GM12873 (cell line): Measurements from ENCODE around the gene TENM4.

Experiments used
- CTCF ChIP-seq: IDR thresholded peaks from 2 replicates; pipeline ENCODE4 v1.5.1; 2012; ENCODE audit warnings: low read depth, mild to moderate bottlenecking, moderate library complexity, low read length, control low read depth; ENCODE audit not compliant: insufficient read depth; ENCODE audit errors: missing control alignments

TENM4 gene

GRCh38 chr11:78820741-78821140, 620.1 kb downstream of the TENM4 start:
- no peak for TF ChIP-seq CTCF

- TF ChIP-seq CTCF, result no peak
These were observed 622.6 kb downstream of the TENM4 start for GRCh38 chr11:78818201-78818600.

- TF ChIP-seq CTCF, result no peak
These were observed 625.0 kb downstream of the TENM4 start for GRCh38 chr11:78815831-78816230.

- no peak for TF ChIP-seq CTCF
These were observed 628.1 kb downstream of the TENM4 start for GRCh38 chr11:78812513-78813293.

- no peak for TF ChIP-seq CTCF
These were observed 630.2 kb downstream of the TENM4 start for GRCh38 chr11:78810559-78811009.

GRCh38 chr11:78809931-78810541, 630.8 kb downstream of the TENM4 start:
- no peak for TF ChIP-seq CTCF

- TF ChIP-seq CTCF, result no peak
These were observed 631.9 kb downstream of the TENM4 start for GRCh38 chr11:78808923-78809322.
